Natural killer cell treated with Interleukin-12 subunit alpha and Interleukin-12 subunit beta and Interleukin-15 and Interleukin-18, amount 100 ng/mL, for 72 hours (primary cell): ENCODE data around the gene PNLIPRP1. TPM values are rescaled to one million over a fixed set of nuclear protein-coding genes. Genes with fewer than 3 reads are reported as not detected.

Source experiments
- ATAC-seq, 2 donors: fragments of 150-1000 bp; cut with Tn5 transposase in 1 of 2; sonication (Bioruptor Pico), chemical (Tn5 transposase) in 1 of 2; 2 replicates each; pipeline ENCODE4 v1.10.0; 2021
- DNase-seq: peaks from one replicate; pipeline ENCODE4 v3.0.0; 2022; ENCODE audit warnings: low spot score
- H3K27ac Mint-ChIP-seq, 2 donors: 1 replicate in 1 of 2; 2 replicates in 1 of 2; pipeline ENCODE4 v1.8.0; 2022; ENCODE audit warnings: mixed read lengths in 2 of 2, mild to moderate bottlenecking in 1 of 2, moderate library complexity in 1 of 2
- H3K27me3 Mint-ChIP-seq, 2 donors: 1 replicate in 1 of 2; 2 replicates in 1 of 2; pipeline ENCODE4 v1.8.0; 2022; ENCODE audit warnings: mixed read lengths in 2 of 2
- H3K36me3 Mint-ChIP-seq: one replicate; pipeline ENCODE4 v1.8.0; 2022; ENCODE audit warnings: mixed read lengths
- H3K4me1 Mint-ChIP-seq, 2 donors: 1 replicate in 1 of 2; 2 replicates in 1 of 2; pipeline ENCODE4 v1.8.0; 2022; ENCODE audit warnings: low read depth in 2 of 2, mixed read lengths in 2 of 2, mild to moderate bottlenecking in 1 of 2
- H3K4me3 Mint-ChIP-seq: one replicate; pipeline ENCODE4 v1.8.0; 2022; ENCODE audit warnings: mixed read lengths
- H3K9me3 Mint-ChIP-seq: 2 replicates; pipeline ENCODE4 v1.8.0; 2022; ENCODE audit warnings: mixed read lengths
- total RNA-seq, 2 donors: library from RNA; stranded (reverse); gene quantifications; one replicate each; pipeline ENCODE4 v1.2.3, GENCODE V29; 2022

The PNLIPRP1 gene
- total RNA-seq = not detected

- Mint-ChIP-seq H3K9me3 (no peaks in the 10 kb centered on the region), H3K27ac (no peak within 1 kb of the TSS), H3K27me3 (no peaks in the 10 kb centered on the region), H3K4me3 (no peak within 1 kb of the TSS), H3K36me3 (no peaks in the 10 kb centered on the region), H3K4me1 (no peaks in the 10 kb centered on the region)
- DNase-seq (no peak), ATAC-seq (no peak)
Observed at GRCh38 chr10:116590590-116591444, at the start of gene PNLIPRP1. Gene PNLIPRP1 (plus strand): TSS chr10:116590959. CDS start chr10:116591130, 171 bp downstream.

DNA sequence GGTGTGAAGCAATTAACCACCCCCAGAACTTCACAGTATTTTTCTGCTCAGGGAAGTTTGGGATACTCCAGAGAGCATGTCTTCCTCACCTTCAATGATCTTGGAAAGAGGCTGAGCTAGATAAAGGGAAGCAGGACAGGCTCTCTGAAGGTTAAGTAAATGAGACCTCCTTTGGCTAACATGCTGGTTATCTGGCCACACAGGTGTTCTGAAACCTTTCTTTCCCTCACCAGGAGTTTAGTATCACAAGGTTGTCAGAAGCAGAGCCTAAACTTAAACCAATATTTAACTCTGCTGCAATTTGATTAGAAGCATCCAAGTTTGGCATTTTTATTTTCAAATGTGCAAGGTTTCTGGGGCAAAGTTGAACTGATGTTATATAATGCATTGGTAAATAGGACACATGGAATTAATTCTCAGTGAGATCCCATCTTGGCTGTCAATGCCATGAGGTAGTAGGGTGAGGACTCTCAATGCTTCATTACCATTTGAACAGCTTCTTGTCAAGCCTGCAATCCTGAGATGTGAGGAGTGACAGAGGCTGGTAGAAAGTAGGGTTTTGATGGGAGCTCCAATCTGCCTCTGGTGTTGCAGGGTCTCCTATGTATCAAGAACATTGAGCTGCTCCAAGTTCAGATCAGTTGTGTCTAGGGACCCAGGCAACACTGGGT, 48.6 kb upstream of the PNLIPRP1 start:
- ATAC-seq = no peak
- DNase-seq = no peak
- Mint-ChIP-seq H3K36me3 (peaks cover 5% of the 10 kb centered on the region), H3K4me1 (no peaks in the 10 kb centered on the region), H3K4me3 (no peak overlapping the region), H3K9me3 (peaks cover 12% of the 10 kb centered on the region), H3K27ac (no peak overlapping the region), H3K27me3 (peaks cover 5 to 7% of the 10 kb centered on the region in 2 donors)

GRCh38 chr10:116545122-116545521, 45.6 kb upstream of the PNLIPRP1 start:
- Mint-ChIP-seq H3K36me3 (peaks cover 5% of the 10 kb centered on the region), H3K27me3 (peaks cover 0 to 5% of the 10 kb centered on the region in 2 donors), H3K4me1 (no peaks in the 10 kb centered on the region), H3K4me3 (no peak overlapping the region), H3K9me3 (peaks cover 12% of the 10 kb centered on the region), H3K27ac (no peak overlapping the region)
- DNase-seq (no peak), ATAC-seq (no peak)

GRCh38 chr10:116545756-116546155, 45.0 kb upstream of the PNLIPRP1 start, which contains the start of gene PNLIP:
Gene PNLIP (plus strand): TSS chr10:116545931. CDS start chr10:116546093, 162 bp downstream.
- H3K27ac Mint-ChIP-seq = no peak within 1 kb of the TSS
- ATAC-seq = no peak
- peaks cover 0 to 2% of the 10 kb centered on the region in 2 donors for H3K27me3 Mint-ChIP-seq
- peaks cover 1% of the 10 kb centered on the region for H3K36me3 Mint-ChIP-seq
- H3K4me1 Mint-ChIP-seq = no peaks in the 10 kb centered on the region
- H3K9me3 Mint-ChIP-seq = peaks cover 9% of the 10 kb centered on the region
- DNase-seq = no peak
- H3K4me3 Mint-ChIP-seq = no peak within 1 kb of the TSS

- Mint-ChIP-seq H3K4me1 (no peaks in the 10 kb centered on the region), H3K36me3 (no peaks in the 10 kb centered on the region), H3K27me3 (peaks cover 0 to 2% of the 10 kb centered on the region in 2 donors), H3K9me3 (peaks cover 9% of the 10 kb centered on the region), H3K27ac (no peak overlapping the region), H3K4me3 (no peak overlapping the region)
- ATAC-seq = no peak
- DNase-seq = no peak
Observed at GRCh38 chr10:116548301-116548700, 42.5 kb upstream of the PNLIPRP1 start.

DNA sequence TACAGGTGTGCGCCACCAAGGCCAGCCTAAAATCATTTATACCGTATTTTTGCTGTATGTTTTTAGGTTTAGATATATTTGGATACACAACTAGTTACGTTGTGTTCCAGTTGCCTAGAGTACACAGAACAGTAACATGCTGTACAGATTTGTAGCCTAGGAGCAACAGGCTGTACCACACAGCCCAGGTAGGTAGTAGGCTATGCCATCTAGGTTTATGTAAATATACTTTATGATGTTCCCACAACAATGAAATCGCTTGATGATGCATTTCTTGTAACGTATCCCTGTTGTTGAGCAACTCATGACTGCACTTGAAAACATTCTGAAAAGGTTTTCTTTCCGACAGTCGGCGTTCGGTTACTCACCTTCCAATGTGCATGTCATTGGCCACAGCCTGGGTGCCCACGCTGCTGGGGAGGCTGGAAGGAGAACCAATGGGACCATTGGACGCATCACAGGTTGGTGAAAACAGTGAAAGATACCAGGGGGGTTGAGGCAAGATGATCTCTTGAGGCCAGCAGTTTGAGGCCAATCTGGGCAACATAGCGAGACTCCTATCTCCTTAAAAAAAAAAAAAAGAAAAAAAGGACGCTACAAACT, 37.3 kb upstream of the PNLIPRP1 start:
- H3K4me3 Mint-ChIP-seq = no peak overlapping the region
- no peaks in the 10 kb centered on the region for H3K27me3 Mint-ChIP-seq
- no peaks in the 10 kb centered on the region for H3K4me1 Mint-ChIP-seq
- DNase-seq (no peak), ATAC-seq (no peak)
- no peaks in the 10 kb centered on the region for H3K9me3 Mint-ChIP-seq
- H3K36me3 Mint-ChIP-seq = no peaks in the 10 kb centered on the region
- no peak overlapping the region for H3K27ac Mint-ChIP-seq

GRCh38 chr10:116554628-116555027, 36.1 kb upstream of the PNLIPRP1 start:
- no peak overlapping the region for H3K4me3 Mint-ChIP-seq
- H3K4me1 Mint-ChIP-seq = no peaks in the 10 kb centered on the region
- no peak for DNase-seq
- no peaks in the 10 kb centered on the region for H3K36me3 Mint-ChIP-seq
- H3K27ac Mint-ChIP-seq = no peak overlapping the region
- no peaks in the 10 kb centered on the region for H3K27me3 Mint-ChIP-seq
- no peak for ATAC-seq
- no peaks in the 10 kb centered on the region for H3K9me3 Mint-ChIP-seq

DNA sequence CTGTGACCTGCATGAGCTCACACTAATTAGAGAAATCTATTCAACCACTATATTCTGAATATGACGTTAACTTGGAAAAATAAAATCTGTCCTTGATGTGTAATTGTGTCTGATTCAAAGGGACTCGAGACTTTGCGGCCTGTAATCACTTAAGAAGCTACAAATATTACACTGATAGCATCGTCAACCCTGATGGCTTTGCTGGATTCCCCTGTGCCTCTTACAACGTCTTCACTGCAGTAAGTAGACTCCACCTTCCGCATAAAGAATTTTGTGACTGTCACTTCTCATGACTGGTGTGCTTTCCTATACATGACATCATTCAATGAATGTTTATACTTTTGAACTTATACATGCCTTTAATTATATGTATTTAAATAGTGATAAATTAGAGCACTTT, 34.9 kb upstream of the PNLIPRP1 start:
- DNase-seq (no peak), ATAC-seq (no peak)
- no peaks in the 10 kb centered on the region for H3K36me3 Mint-ChIP-seq
- H3K27ac Mint-ChIP-seq = no peak overlapping the region
- no peaks in the 10 kb centered on the region for H3K27me3 Mint-ChIP-seq
- no peak overlapping the region for H3K4me3 Mint-ChIP-seq
- H3K9me3 Mint-ChIP-seq = no peaks in the 10 kb centered on the region
- H3K4me1 Mint-ChIP-seq = no peaks in the 10 kb centered on the region

- H3K4me1 Mint-ChIP-seq = no peaks in the 10 kb centered on the region
- no peak overlapping the region for H3K4me3 Mint-ChIP-seq
- ATAC-seq = no peak
- H3K36me3 Mint-ChIP-seq = no peaks in the 10 kb centered on the region
- H3K27ac Mint-ChIP-seq = no peak overlapping the region
- no peaks in the 10 kb centered on the region for H3K9me3 Mint-ChIP-seq
- DNase-seq = no peak
- H3K27me3 Mint-ChIP-seq = no peaks in the 10 kb centered on the region
Observed at GRCh38 chr10:116557305-116557880, 33.4 kb upstream of the PNLIPRP1 start.

DNA sequence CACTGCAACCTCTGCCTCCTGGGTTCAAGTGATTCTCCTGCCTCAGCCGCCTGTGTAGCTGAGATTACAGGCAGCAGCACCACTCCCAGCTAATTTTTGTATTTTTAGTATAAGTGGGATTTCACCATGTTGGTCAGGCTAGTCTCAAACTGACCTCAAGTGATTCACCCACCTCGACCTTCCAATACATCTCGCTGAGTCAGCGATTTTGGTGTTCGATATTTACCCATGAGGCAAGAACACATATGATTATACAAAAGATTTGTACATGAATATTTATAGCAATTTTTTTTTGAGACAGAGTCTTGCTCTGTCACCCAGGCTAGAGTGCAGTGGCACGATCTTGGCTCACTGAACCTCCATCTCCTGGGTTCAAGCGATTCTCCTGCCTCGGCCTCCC, 25.2 kb upstream of the PNLIPRP1 start:
- Mint-ChIP-seq H3K4me1 (no peaks in the 10 kb centered on the region), H3K27me3 (no peaks in the 10 kb centered on the region), H3K27ac (no peak overlapping the region), H3K4me3 (no peak overlapping the region), H3K9me3 (peaks cover 7% of the 10 kb centered on the region), H3K36me3 (peaks cover 4% of the 10 kb centered on the region)
- DNase-seq (no peak), ATAC-seq (no peak)

- no peak for ATAC-seq
- no peaks in the 10 kb centered on the region for H3K4me1 Mint-ChIP-seq
- H3K9me3 Mint-ChIP-seq = peaks cover 7% of the 10 kb centered on the region
Observed at GRCh38 chr10:116566932-116567331, 23.8 kb upstream of the PNLIPRP1 start.

DNA sequence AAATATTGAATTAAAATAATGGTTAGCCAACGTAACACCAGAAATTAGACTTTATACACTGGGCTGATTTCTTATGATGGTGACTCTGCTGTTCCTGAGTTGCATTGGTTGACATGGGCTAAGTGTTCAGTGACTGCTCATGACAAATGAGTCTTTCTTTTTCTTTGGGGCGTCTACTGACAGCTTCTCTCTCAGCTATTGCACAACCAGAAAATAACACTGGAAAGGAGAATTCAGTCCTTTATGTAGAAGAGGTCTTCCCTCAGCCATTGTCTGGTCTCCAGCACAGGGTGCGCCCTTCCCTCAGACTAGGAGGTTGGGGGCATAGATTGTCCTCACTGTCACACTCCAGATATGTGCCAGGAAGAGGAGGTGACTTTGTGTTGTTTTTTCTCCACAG, 23.4 kb upstream of the PNLIPRP1 start:
- Mint-ChIP-seq H3K4me1 (no peaks in the 10 kb centered on the region), H3K27me3 (no peaks in the 10 kb centered on the region), H3K4me3 (no peak overlapping the region), H3K36me3 (peaks cover 4% of the 10 kb centered on the region), H3K27ac (no peak overlapping the region), H3K9me3 (peaks cover 7% of the 10 kb centered on the region)
- ATAC-seq = no peak
- DNase-seq = no peak

More at GRCh38 chr10:116566932-116567331, 23.8 kb upstream of the PNLIPRP1 start:
- DNase-seq = no peak
- Mint-ChIP-seq H3K4me3 (no peak overlapping the region), H3K27ac (no peak overlapping the region), H3K36me3 (peaks cover 4% of the 10 kb centered on the region), H3K27me3 (no peaks in the 10 kb centered on the region)

- no peak overlapping the region for H3K4me3 Mint-ChIP-seq
- DNase-seq (no peak), ATAC-seq (no peak)
- H3K27ac Mint-ChIP-seq = no peak overlapping the region
- no peaks in the 10 kb centered on the region for H3K4me1 Mint-ChIP-seq
- peaks cover 8% of the 10 kb centered on the region for H3K9me3 Mint-ChIP-seq
- no peaks in the 10 kb centered on the region for H3K27me3 Mint-ChIP-seq
- H3K36me3 Mint-ChIP-seq = no peaks in the 10 kb centered on the region
Observed at GRCh38 chr10:116574797-116575196, 16.0 kb upstream of the PNLIPRP1 start.
